ENCODE data around the gene SETD1A.

Gene SETD1A

DNA sequence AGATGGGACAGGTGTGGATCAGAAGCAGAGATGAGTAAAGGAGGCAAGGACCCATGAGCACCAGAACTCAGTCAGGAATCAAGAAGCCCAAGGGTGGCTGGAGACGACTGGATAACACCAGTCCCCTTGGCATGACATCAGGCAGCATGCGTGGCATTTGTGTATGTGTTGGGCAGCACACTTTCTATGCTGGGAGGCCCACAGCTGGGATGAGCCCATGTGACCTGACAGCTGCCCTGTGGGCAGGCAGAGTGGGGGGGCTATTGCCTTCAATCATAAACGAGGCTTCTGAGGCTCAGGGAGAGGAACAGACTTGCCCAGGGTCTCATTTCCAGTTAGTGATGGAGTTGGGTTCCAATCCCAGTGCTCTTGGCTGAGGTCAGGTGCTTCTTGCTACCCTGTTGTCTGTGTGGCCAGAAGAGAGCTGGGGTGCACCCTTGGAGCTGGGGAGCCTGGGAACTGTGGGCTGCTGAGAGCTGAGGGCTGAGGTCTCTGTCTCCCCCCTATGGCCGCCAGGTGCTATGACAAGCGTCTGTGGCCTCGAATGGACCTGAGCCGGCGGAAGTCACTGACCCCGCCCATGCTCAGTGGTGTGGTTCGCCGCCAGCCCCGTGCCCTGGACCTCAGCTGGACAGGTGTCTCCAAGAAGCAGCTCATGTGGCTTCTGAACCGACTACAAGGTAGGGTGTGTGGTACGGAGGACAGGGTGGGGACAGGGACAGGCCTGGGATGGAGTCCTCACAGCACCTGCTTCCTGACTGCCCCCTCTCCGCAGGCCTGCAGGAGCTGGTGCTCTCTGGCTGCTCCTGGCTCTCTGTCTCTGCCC is 15.7 kb upstream of the SETD1A start:
- H3K4me2 ChIP-seq (ENCODE audit: low read length), result no peak overlapping the region
- peaks cover 42 to 44% of the 10 kb centered on the region in 2 experiments for H3K36me3 ChIP-seq (ENCODE audit: control insufficient read depth in 1 of 2, insufficient read depth in 2 of 2, low read length in 2 of 2)
- no peaks in the 10 kb centered on the region for H3K79me2 ChIP-seq (ENCODE audit: control insufficient read depth, insufficient read depth, low read length, poor library complexity)
- no CpG with 5 or more reads among the region's 15 CpGs for WGBS (ENCODE audit: extremely low coverage, insufficient coverage, insufficient read length)
- H2AK5ac ChIP-seq (ENCODE audit: low read length), result no peak overlapping the region
- H3K9me3 ChIP-seq (ENCODE audit: insufficient read depth, low read depth, low read length), result no peaks in the 10 kb centered on the region
- H2BK5ac ChIP-seq (ENCODE audit: low read depth, low read length, poor library complexity), result no peak overlapping the region
- H3K79me1 ChIP-seq (ENCODE audit: low read length), result no peaks in the 10 kb centered on the region
- no peaks in the 10 kb centered on the region for H3K4me1 ChIP-seq (ENCODE audit: control insufficient read depth in 1 of 2, insufficient read depth in 2 of 2, low read length in 2 of 2)
- no peak overlapping the region for H3K27ac ChIP-seq (ENCODE audit: low read depth, low read length)
- H3K9ac ChIP-seq (ENCODE audit: low read length), result no peak overlapping the region
- H3K18ac ChIP-seq (ENCODE audit: low read length), result no peak overlapping the region
- H4K12ac ChIP-seq (ENCODE audit: low read depth, low read length), result no peak overlapping the region
- H4K91ac ChIP-seq (ENCODE audit: low read depth, low read length), result no peak overlapping the region
- no peak overlapping the region for H3K4me3 ChIP-seq (ENCODE audit: low read depth, low read length)
- H2BK120ac ChIP-seq (ENCODE audit: insufficient read depth, low read length, poor library complexity), result no peak overlapping the region
- no peak overlapping the region for H2AFZ ChIP-seq (ENCODE audit: insufficient read depth, low read length, poor library complexity)
- H4K8ac ChIP-seq (ENCODE audit: low read depth, low read length), result no peak overlapping the region
- no peak overlapping the region for H3K23ac ChIP-seq (ENCODE audit: low read length)
- no peaks in the 10 kb centered on the region for H3K27me3 ChIP-seq (ENCODE audit: insufficient read depth, low read length)
- no peak overlapping the region for H3K4ac ChIP-seq (ENCODE audit: low read depth, low read length)
- DNase-seq, result peak; percentile 48 to 74
- H2BK12ac ChIP-seq (ENCODE audit: low read length), result no peak overlapping the region
- no peak overlapping the region for H3K14ac ChIP-seq (ENCODE audit: low read length)

DNA sequence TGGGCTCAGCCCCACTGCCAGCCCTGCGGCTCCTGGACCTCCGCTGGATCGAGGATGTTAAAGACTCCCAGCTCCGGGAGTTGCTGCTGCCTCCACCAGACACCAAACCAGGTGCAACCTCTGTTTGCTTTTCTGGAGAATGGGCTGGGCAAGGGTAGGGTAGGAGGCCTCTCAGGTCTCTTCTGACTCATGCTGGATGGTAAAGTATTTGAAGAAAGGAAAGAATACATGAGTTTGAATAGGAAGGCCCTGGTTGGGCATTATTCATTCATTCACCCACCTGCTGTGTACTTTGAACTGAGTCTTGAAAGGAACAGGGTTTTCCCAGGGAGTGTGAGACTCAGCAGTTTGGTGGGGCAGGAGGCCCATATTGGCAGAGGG is 15.1 kb upstream of the SETD1A start:
- H3K18ac ChIP-seq (ENCODE audit: low read length), result no peak overlapping the region
- H3K14ac ChIP-seq (ENCODE audit: low read length), result no peak overlapping the region
- no peak overlapping the region for H2BK120ac ChIP-seq (ENCODE audit: insufficient read depth, low read length, poor library complexity)
- WGBS (ENCODE audit: extremely low coverage, insufficient coverage, insufficient read length), result no CpG with 5 or more reads among the region's 4 CpGs
- no peak overlapping the region for H3K4me3 ChIP-seq (ENCODE audit: low read depth, low read length)
- H3K27ac ChIP-seq (ENCODE audit: low read depth, low read length), result no peak overlapping the region
- H4K12ac ChIP-seq (ENCODE audit: low read depth, low read length), result no peak overlapping the region
- no peaks in the 10 kb centered on the region for H3K9me3 ChIP-seq (ENCODE audit: insufficient read depth, low read depth, low read length)
- H3K4ac ChIP-seq (ENCODE audit: low read depth, low read length), result no peak overlapping the region
- no peak overlapping the region for H4K91ac ChIP-seq (ENCODE audit: low read depth, low read length)
- H3K79me1 ChIP-seq (ENCODE audit: low read length), result no peaks in the 10 kb centered on the region
- no peaks in the 10 kb centered on the region for H3K27me3 ChIP-seq (ENCODE audit: insufficient read depth, low read length)
- no peak overlapping the region for H3K9ac ChIP-seq (ENCODE audit: low read length)
- DNase-seq, result no peak
- H3K4me1 ChIP-seq (ENCODE audit: control insufficient read depth in 1 of 2, insufficient read depth in 2 of 2, low read length in 2 of 2), result no peaks in the 10 kb centered on the region
- no peak overlapping the region for H2AFZ ChIP-seq (ENCODE audit: insufficient read depth, low read length, poor library complexity)
- H2BK12ac ChIP-seq (ENCODE audit: low read length), result no peak overlapping the region
- H3K4me2 ChIP-seq (ENCODE audit: low read length), result no peak overlapping the region
- no peak overlapping the region for H3K23ac ChIP-seq (ENCODE audit: low read length)
- no peak overlapping the region for H2BK5ac ChIP-seq (ENCODE audit: low read depth, low read length, poor library complexity)
- H3K36me3 ChIP-seq (ENCODE audit: control insufficient read depth in 1 of 2, insufficient read depth in 2 of 2, low read length in 2 of 2), result peaks cover 43 to 44% of the 10 kb centered on the region in 2 experiments
- no peak overlapping the region for H4K8ac ChIP-seq (ENCODE audit: low read depth, low read length)
- H2AK5ac ChIP-seq (ENCODE audit: low read length), result no peak overlapping the region
- no peaks in the 10 kb centered on the region for H3K79me2 ChIP-seq (ENCODE audit: control insufficient read depth, insufficient read depth, low read length, poor library complexity)

DNA sequence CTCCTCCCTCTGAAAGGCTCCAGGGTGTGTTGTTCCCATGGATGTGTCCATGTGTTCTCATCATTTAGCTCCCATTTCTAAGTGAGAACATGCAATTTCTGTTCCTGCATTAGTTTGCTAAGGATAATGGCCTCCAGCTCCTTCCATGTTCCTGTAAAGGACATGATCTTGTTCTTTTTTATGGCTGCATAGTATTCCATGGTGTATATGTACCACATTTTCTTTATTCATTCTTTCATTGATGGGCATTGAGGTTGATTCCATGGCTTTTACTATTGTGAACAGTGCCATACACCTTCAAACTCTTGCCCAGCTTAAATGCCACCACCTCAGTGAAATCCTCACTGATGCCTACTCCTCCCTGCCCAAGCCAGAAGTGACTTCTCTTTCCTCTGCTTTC is 13.2 kb upstream of the SETD1A start:
- Histone ChIP-seq H3K79me2 (ENCODE audit: control insufficient read depth, insufficient read depth, low read length, poor library complexity) (peaks cover 2% of the 10 kb centered on the region), H4K91ac (ENCODE audit: low read depth, low read length) (no peak overlapping the region), H3K4ac (ENCODE audit: low read depth, low read length) (no peak overlapping the region), H3K9ac (ENCODE audit: low read length) (no peak overlapping the region), H3K36me3 (ENCODE audit: control insufficient read depth in 1 of 2, insufficient read depth in 2 of 2, low read length in 2 of 2) (peaks cover 43 to 44% of the 10 kb centered on the region in 2 experiments), H2BK120ac (ENCODE audit: insufficient read depth, low read length, poor library complexity) (no peak overlapping the region), H3K9me3 (ENCODE audit: insufficient read depth, low read depth, low read length) (no peaks in the 10 kb centered on the region), H3K4me2 (ENCODE audit: low read length) (no peak overlapping the region), H3K27me3 (ENCODE audit: insufficient read depth, low read length) (no peaks in the 10 kb centered on the region), H3K79me1 (ENCODE audit: low read length) (peaks cover 11% of the 10 kb centered on the region), H3K4me3 (ENCODE audit: low read depth, low read length) (no peak overlapping the region), H4K8ac (ENCODE audit: low read depth, low read length) (no peak overlapping the region), H3K27ac (ENCODE audit: low read depth, low read length) (no peak overlapping the region), H2BK5ac (ENCODE audit: low read depth, low read length, poor library complexity) (no peak overlapping the region), H2AFZ (ENCODE audit: insufficient read depth, low read length, poor library complexity) (no peak overlapping the region), H2BK12ac (ENCODE audit: low read length) (no peak overlapping the region), H3K23ac (ENCODE audit: low read length) (no peak overlapping the region), H3K14ac (ENCODE audit: low read length) (no peak overlapping the region), H4K12ac (ENCODE audit: low read depth, low read length) (no peak overlapping the region), H2AK5ac (ENCODE audit: low read length) (no peak overlapping the region), H3K18ac (ENCODE audit: low read length) (no peak overlapping the region), H3K4me1 (ENCODE audit: control insufficient read depth in 1 of 2, insufficient read depth in 2 of 2, low read length in 2 of 2) (peaks cover 5% of the 10 kb centered on the region in 2 experiments)
- DNase-seq, result no peak

DNA sequence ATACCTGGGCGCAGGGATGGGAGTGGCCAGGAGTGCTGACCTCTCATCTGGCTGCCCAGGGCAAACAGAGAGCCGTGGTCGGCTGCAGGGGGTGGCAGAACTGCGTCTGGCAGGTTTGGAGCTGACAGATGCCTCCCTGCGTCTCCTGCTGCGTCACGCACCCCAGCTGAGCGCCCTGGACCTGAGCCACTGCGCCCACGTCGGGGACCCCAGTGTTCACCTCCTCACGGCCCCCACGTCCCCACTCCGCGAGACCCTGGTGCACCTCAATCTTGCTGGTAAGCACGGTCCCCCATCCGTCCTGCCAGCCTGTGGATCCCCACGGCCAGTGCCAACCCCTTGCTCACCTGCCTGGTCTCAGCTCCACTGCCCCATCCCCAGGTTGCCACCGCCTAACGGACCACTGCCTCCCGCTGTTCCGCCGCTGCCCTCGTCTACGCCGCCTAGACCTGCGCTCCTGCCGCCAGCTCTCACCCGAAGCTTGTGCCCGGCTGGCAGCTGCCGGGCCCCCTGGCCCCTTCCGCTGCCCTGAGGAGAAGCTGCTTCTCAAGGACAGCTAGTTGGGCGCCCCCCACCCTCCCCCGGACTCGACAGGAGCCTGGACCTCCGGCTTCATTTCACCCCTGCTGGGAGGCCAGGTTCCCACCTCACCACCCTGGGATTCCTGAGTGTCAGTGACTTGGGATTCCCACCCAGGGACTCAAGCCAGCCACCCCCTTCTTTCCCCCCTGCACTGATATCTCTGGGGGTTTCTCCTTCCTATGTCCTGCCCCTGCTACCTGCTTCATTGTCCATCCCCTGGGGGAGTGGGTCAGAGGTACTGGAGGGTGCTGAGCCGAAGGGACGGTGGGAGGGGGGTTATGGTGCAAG is 10.6 kb upstream of the SETD1A start:
- peaks cover 15 to 20% of the 10 kb centered on the region in 2 experiments for H3K4me1 ChIP-seq (ENCODE audit: control insufficient read depth in 1 of 2, insufficient read depth in 2 of 2, low read length in 2 of 2)
- H2BK120ac ChIP-seq (ENCODE audit: insufficient read depth, low read length, poor library complexity), result no peak overlapping the region
- no peak overlapping the region for H2BK12ac ChIP-seq (ENCODE audit: low read length)
- no peaks in the 10 kb centered on the region for H3K9me3 ChIP-seq (ENCODE audit: insufficient read depth, low read depth, low read length)
- H3K79me2 ChIP-seq (ENCODE audit: control insufficient read depth, insufficient read depth, low read length, poor library complexity), result peaks cover 2% of the 10 kb centered on the region
- H3K36me3 ChIP-seq (ENCODE audit: control insufficient read depth in 1 of 2, insufficient read depth in 2 of 2, low read length in 2 of 2), result peaks cover 32 to 35% of the 10 kb centered on the region in 2 experiments
- no peak overlapping the region for H3K23ac ChIP-seq (ENCODE audit: low read length)
- DNase-seq, result no peak
- no peak overlapping the region for H4K12ac ChIP-seq (ENCODE audit: low read depth, low read length)
- no peak overlapping the region for H3K4me3 ChIP-seq (ENCODE audit: low read depth, low read length)
- H4K8ac ChIP-seq (ENCODE audit: low read depth, low read length), result no peak overlapping the region
- H3K14ac ChIP-seq (ENCODE audit: low read length), result no peak overlapping the region
- H2BK5ac ChIP-seq (ENCODE audit: low read depth, low read length, poor library complexity), result no peak overlapping the region
- no peak overlapping the region for H2AK5ac ChIP-seq (ENCODE audit: low read length)
- H3K27ac ChIP-seq (ENCODE audit: low read depth, low read length), result no peak overlapping the region
- no peaks in the 10 kb centered on the region for H3K27me3 ChIP-seq (ENCODE audit: insufficient read depth, low read length)
- WGBS (ENCODE audit: extremely low coverage, insufficient coverage, insufficient read length), result no CpG with 5 or more reads among the region's 38 CpGs
- no peak overlapping the region for H3K4me2 ChIP-seq (ENCODE audit: low read length)
- H3K4ac ChIP-seq (ENCODE audit: low read depth, low read length), result no peak overlapping the region
- no peak overlapping the region for H2AFZ ChIP-seq (ENCODE audit: insufficient read depth, low read length, poor library complexity)
- H3K9ac ChIP-seq (ENCODE audit: low read length), result no peak overlapping the region
- no peak overlapping the region for H4K91ac ChIP-seq (ENCODE audit: low read depth, low read length)
- no peak overlapping the region for H3K18ac ChIP-seq (ENCODE audit: low read length)
- H3K79me1 ChIP-seq (ENCODE audit: low read length), result peaks cover 15% of the 10 kb centered on the region
